ENCODE results near the gene SND1.
A peak's percentile ranks its signal among the peaks of the same experiment; 100 is the strongest.

Gene SND1

DNA sequence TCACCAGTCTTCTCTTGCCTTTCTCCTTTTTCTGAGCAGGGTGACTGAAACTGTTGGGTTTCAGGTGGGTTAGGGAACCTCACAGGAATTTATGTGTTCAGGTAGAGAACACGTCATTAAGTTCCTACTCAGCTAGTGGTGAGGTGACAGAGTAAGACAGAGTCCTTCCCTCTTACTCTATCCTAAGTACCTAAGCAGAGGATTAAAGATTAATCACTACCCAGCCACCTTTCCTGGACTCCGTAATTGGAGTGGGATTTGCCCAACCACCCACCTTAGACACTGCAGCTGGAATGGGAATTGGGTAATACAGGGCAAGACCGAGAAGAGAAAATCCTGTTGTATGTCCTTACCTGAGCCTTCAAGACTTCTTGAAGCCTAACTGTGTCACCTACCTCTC, 221.2 kb downstream of the SND1 start:
- DNase-seq (ENCODE audit: low spot score) = no peak

DNA sequence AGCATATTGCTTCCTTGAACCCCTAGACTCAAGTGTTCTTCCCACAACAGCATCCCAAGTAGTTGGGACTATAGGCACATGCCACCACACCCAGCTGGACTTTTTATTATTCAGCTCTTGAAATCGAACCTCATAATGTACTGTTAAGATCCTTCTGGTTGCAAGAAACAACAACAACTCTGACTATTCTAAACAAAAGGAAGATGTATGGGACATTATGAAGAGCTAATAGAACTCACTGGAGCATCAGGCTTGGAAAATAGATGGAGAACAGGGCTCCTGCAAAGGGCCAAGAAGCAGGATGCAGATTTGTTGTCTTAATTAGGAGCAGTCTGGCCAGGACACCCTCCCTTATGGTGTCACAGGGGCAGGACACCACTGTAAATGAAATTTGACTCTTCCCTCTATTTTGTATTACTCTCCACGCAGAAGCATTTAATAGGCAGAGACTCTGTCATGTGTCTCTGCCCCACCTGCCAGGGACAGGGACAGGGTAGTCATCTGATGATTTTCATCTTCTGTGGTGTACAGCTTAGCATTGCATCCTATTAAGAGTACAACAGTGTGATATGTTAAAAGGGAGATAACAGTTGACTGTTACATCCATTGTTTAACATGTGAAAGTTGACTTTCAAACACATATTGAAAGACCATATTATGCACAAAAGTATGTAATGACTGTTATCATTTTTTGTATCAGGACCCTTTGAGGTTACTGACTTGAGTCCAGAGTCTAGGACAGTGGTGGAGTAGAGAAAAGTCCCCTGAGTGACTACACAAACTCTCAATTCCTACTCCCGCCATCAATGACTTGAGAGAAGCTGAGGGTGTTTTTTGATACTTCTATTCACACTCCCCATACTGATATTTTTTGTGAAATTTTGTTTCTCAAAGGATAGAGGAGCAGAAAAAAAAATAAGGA, 222.0 kb downstream of the SND1 start:
- DNase-seq (ENCODE audit: low spot score) = no peak

DNA sequence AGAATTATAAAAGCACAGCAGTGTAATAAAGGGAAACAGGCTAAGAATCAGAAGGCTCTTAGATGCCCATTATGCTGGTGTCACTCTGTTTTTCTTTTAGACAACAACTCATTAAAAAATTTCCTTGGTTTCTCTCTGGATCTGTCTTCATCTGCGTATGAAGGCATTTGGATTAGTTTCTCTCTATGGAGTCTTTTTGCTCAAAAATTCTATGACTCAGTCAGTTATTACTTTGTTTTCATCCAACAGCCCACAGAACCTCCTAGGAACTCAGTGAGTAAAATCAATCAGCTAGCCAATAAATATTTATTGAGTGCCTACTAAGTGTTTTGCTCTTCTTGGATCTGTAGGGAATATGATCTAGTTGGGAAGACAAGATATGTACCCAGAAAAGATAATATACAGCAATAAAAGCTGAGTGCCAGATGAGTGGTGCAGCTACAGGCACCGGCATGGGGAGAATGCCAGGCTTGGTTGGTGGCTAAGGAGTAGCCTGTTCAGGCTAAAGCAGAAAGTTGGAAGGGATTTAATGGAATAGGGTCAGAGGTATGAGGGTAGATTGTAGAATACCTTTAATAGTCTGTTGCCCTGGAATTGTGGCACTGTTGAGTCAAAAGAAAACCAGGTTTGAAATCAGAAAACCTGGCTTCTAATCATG, 223.1 kb downstream of the SND1 start:
- no peak for DNase-seq (ENCODE audit: low spot score)

DNA sequence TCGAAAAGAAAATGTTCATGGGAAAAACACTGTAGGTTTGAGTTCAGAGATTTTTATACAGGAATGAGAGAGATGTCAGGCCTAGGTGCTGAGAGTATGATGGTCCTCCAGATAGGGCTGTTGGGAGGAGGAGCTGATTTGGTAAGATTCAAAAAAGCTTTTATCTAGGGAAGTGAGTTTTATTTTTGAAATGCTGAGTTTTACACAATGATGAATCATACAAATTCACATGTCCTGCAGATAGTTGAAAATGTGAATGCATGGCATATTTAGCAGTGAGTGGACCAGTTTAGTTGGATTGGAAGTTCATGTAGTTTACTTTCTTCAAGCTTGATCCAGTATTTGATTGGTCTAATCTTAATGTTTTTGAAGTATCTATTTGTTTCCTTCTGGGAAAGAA, 224.4 kb downstream of the SND1 start:
- DNase-seq (ENCODE audit: low spot score) = peak; percentile 30

DNA sequence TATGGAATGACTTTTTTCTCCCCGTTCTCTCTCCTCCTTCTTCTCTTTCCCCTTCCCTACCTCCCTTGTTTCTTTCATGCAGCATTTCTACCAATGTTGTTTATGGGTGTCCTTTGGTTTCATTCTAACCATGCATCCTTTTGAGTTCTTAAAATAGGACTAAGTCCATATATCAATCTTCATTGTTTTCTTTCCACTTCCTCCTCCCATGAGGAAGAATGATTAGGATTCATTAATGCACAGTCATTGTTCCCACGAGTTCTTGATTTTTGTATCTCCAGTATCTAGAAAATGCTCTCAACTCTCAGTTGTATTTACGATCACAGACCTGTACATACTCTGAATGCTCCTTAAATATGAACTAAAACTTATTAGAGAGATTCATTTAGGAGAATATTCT, 226.0 kb downstream of the SND1 start:
- peak; percentile 25 for DNase-seq (ENCODE audit: low spot score)

DNA sequence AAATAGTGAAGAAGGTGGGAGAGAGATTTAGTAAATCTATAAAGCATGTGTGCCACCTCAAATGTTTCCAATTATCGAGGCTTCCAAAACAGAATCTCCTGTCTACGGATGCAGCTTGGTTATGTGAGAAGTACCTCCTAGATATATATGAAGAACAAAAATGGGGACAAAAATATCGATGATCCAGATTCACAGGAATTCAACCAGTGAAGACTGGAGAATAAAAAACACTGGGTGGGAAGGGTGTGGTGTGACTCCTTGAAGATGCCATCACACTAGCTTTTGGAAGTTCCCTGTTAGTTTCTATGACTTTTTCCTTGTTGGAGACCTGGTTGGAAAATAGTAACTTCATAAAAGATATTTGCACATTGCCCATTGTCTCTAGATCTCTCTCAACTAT, 226.8 kb downstream of the SND1 start:
- DNase-seq (ENCODE audit: low spot score) = no peak

DNA sequence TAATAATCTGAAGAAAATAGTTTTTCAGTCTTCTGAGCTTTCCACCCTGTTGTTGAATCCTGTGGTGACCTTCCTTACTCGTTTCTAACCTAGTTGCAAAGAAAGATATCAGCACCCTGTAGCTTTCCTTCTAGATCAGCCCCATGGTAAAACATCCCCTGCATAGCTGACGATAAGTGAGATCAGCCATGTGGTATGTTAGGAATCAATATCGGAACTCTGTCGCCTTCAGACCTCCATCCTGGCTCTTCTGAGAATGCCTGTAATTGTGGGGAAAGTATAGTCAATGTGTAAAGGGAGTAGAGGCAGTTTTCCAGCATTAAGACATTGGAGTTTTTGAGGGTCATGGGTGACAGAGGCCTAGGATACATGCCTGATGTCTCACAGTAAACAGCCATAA, 227.4 kb downstream of the SND1 start:
- DNase-seq (ENCODE audit: low spot score) = no peak

DNA sequence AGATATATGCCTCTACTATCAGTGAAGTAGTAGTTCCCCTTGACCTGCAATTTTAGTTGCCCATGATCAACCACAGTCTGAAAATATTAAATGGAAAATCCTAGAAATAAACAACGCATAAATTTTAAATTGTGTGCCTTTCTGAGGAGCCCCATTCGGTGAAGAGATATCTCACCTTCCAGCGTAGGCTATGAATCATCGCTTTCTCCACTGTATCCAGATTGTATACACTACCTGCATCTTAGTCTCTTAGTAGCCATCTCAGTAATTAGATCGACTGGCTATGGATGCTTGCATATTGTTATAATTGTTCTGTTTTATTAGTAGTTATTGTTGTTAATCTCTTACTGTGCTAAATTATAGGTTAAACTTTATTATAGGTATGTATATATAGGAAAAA, 227.9 kb downstream of the SND1 start:
- no peak for DNase-seq (ENCODE audit: low spot score)

DNA sequence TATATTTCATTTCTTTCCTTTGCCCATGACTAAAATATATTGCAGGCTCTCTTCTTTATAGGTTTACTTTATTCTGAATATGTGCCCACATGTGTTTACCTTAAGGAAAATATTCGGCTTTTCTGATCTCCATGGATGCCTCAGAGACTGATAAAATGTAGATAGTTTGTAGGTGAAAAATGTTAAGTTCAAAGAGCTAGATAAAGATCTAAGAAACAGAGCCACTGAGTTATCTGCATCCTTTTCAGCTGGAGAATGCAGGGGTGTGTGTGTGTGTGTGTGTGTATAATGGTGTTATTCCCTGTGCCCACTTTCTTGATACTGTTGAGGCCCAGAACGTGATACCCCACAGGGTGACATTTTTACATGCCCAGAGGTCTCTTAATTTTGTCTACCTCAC, 228.5 kb downstream of the SND1 start:
- DNase-seq (ENCODE audit: low spot score) = no peak

DNA sequence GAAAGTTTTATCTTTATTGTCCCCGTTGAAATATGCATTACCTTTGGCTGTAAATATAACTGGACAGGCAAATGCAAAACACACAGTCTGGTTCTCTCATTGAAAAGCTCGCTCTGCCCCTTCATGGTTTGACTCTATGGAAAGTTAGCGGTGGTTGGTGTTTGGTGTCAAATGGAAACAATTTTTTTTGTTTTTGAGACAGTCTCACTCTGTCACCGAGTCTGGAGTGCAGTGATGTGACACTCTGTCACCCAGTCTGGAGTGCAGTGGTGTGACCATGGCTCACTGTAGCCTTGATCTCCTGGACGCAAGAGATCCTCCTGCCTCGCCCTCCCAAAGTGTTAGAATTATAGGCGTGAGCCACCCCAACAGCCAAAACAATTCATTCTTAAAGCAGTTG, 229.6 kb downstream of the SND1 start:
- DNase-seq (ENCODE audit: low spot score) = no peak

DNA sequence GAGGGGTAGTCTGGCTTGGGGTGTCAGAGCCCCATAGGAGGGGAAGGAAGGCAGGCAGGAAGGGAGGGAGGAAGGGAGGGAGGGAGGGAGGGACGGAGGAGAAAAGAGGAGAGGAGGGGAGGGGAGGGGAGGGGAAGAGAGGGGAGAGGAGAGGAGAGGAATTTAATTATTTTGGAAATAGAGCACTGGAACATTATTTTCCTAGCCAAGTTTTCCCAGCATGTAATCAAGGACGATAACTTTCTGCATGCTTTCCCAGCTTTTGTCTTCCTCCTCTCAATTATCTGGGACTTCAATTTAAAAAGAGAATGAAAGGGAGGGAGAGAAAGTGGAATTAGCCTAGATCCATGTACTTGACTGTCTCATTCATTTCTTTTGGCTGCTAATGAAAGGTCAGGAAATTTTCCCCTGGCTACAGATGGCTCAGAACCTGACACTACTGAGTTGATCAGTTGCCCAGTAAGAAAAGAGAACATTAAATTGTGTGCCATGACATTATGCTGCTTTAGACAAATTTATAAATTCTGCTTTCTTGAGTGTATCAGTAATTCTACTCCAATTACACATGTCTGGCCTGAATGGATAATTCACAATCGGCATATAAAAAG, 230.4 kb downstream of the SND1 start:
- no peak for DNase-seq (ENCODE audit: low spot score)

DNA sequence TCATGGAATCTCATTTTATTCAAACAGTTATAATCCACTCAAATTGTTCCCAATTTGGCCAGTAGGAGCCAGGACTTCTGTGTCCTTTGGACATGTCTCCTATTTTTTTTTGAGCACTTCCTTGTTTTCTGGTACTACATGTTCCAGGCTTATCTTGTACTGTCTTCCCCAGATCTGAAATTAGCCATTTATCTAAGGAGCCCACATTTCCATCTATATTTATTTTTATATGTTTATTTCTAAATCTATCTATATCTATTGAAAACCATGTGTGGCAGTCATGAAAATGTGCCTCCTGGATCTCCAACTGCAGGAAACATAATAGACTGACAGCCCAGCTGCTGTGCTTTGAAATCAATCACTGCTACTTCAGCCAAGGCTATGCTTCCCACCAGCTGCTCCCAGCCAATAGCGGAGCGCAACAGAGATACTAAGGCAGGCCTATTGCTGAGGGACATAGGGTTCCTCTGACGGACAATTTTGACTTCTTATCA, 232.1 kb downstream of the SND1 start:
- DNase-seq (ENCODE audit: low spot score) = no peak

DNA sequence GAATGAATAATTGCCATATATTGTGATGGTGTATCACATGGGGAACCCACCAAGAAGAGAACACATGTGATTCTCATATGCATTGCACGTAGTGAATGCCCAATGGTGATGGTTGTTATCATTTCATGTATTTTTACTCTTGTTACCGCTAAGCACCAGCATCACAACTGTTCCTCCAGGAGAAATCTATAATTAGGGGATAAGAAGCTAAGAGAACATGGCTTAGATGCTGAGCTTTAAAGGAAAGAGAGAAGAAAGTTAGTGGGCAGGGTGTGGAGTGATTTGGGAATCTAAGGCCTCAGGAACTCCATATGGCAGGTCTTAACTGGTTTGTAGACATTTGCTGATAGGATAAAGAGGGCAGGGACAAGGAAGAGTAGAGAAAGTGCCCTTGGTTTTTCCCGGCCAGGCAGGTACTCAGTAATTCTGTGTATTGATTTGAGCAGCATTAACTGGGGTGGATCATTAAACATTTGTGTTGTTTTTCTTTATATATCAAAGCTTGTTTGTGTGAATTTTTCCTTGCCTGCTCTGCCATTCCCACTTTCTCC, 233.3 kb downstream of the SND1 start:
- DNase-seq (ENCODE audit: low spot score) = no peak

DNA sequence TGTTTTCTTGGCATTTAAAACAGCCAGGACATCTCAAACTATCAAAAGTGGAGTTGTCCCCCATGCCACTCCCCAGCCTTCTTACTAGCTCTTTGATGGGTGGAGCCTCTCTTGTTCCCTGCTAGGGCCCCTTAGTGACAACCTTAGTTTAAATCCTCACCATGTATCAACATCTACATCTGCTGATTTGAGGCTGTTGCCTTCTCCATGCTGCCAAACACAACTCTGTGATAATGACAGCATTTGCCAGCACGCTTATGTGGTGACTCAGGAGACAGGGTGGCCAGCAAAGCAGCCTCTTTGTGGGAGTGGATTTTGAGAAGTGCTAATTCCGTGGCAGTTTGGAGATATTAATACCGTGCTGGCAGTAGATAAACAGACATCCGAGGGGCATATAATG, 233.8 kb downstream of the SND1 start:
- no peak for DNase-seq (ENCODE audit: low spot score)

DNA sequence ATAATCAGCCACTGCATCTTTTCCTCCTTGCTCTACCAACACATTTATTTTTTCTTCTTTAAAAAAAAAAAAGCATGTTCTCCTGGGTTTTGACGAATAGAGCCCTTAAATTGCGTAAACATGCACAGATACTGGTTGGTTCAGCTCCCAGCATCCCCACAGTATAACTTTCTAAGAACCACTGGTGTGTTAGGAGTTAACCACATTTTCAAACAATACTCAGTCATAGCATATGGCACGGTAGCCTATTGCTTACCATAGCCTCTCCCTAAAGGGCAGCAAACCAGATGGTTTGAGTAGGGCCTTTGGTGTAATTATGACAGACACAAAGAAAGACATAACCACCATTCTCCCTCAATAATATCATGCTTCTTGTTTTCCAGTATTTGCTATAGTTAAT, 234.3 kb downstream of the SND1 start:
- no peak for DNase-seq (ENCODE audit: low spot score)

DNA sequence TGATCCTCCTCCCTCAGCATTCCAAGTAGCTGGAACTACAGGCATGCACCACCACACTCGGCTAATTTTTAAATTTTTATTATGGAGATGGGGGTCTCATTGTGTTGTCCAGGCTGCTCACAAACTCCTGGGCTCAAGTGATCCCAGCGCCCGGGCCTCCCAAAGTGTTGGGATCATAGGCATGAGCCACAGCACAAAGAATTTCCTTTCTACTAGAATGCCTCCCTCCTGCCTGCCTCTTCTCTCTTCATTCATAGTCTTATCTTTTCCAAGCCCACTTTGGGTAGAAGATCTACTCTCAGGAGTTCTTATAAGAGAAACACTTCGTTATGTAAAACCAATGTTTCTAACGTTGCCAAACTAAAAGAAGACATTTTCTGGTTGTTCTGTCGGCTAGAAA, 235.1 kb downstream of the SND1 start:
- no peak for DNase-seq (ENCODE audit: low spot score)

DNA sequence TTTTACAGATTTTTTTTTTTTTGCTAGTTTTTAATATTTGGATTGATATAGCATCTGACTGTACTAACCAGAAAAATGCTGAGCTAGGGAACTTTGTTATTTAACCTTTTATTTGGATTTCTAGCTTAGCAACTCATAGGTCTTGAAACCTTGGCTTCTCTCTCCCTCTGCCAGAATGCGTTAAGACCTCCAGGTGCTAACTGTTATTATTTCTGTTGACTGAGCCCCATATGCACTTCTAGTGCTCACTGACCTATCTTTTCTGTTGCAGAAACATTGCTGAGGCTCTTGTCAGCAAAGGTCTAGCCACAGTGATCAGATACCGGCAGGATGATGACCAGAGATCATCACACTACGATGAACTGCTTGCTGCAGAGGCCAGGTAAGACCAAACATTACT, 235.6 kb downstream of the SND1 start:
- no peak for DNase-seq (ENCODE audit: low spot score)

DNA sequence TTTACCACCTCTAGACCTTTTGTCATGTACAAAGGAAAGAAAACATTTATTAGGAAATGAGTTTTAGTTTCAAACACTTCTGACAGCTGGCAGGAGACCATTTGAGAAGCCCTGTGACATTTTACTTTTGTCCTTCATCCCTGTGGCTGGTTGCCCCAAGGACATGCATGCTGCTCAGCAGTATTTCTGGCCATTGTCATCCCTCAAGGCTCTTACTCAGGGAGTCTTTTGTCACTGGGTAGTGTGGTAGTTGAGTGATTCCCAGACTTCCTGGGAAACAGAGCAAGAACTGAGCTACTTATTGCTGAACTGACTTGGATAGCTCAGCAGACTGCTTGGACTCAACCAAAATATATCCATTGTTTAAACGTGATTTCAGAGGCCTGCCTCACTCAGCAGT, 236.4 kb downstream of the SND1 start:
- no peak for DNase-seq (ENCODE audit: low spot score)

DNA sequence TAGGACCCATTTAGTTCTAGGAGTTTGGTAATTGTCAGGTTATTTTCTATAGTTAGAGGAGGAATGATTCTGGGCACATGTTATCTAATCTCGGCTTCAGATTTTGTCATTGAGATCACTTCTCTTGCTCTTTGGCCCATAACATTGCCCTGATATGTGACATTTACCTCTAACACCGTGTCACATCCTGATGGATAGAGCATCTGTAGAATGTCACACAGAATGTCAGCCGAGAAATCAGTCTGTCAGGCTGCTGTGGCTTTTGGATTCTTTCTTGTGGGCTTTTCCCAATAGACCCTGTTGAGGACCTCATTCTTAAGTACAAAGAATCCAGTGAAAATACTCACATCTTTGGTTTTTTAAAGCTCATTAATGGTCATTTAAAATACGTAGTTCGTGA, 236.8 kb downstream of the SND1 start:
- no peak for DNase-seq (ENCODE audit: low spot score)

DNA sequence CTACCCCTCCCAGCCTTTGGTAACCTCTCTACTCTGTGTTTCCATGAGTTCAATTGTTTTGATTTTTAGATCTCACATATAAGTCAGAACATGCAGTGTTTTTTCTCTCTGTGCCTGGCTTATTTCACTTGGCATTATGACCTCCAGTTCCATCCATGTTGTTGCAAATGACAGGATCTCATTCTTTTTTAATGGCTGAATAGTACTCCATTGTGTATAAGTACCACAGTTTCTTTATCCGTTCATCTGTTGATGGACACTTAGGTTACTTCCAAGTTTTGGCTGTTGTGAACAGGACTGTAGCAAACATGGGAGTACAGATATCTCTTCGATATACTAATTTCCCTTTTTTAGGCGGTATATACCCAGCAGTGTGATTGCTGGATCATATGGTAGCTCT, 237.7 kb downstream of the SND1 start:
- no peak for DNase-seq (ENCODE audit: low spot score)

DNA sequence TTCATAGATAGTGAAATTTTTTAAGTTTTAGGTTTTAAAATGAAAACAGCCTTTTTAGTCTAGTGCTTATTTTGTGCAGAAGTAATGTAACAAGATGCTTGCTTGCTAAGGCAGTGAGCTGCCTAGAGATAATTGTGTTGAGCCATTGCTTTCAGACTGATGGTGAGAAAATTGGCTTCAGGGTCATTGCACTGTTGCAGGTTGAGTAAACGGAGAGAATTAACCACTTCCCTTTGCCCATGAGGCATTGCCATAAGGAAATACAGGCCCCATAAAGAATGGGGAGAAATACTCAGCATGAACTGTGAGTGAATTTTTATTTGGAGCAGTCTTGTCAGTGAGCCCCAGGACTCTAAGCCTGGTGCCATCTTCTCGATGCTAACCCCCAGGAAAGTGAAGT, 238.7 kb downstream of the SND1 start:
- no peak for DNase-seq (ENCODE audit: low spot score)

DNA sequence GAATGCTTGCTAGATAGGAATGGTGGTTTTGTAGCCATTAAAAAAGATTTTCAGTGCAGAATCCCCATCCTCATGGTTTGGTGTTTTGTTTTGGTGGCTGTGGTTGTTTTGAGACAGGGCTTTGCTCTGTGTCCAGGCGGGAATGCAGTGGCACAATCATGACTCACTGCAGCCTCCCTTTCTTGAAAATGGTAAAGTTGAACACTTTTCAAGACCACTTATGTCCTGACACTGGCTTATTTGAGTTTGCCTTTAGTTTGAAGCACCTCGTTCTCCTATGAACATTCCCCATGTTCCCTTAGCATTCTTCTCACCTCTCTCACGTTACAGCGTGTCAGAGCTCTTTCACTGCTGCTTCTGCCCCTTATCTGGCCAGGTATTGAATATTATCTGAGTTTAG, 239.2 kb downstream of the SND1 start:
- no peak for DNase-seq (ENCODE audit: low spot score)
